ENCODE results near the gene NOC4L. TPM values are rescaled to one million over a fixed set of nuclear protein-coding genes. Genes with fewer than 3 reads are reported as not detected.

The NOC4L gene
- total RNA-seq, 2 donors from 2014 or later = 10.9 to 18.1 TPM

GRCh38 chr12:132155771-132156572, 11.7 kb downstream of the NOC4L start:
- H3K27ac ChIP-seq = no peak overlapping the region
- intact Hi-C loops (cut with DNase I) = loop anchor here (10.0 kb wide), 1 partner anchor 459 kb away; the partner anchor contains the start of genes LRCOL1 and P2RX2
- DNase-seq = no peak
- TF ChIP-seq CTCF (IDR thresholded peaks at IDR 0.05) (no peak), POLR2A (IDR thresholded peaks at IDR 0.05) (no peak)
- no peaks in the 10 kb centered on the region for H3K9me3 ChIP-seq
- no peak overlapping the region for H3K4me3 ChIP-seq
- H3K27me3 ChIP-seq = no peaks in the 10 kb centered on the region
- peaks cover 8% of the 10 kb centered on the region for H3K4me1 ChIP-seq
- 82 to 93% methylated on average over 10 of the region's 10 CpGs for WGBS, 2 donors
- ATAC-seq = no peak
- peaks cover 0 to 3% of the 10 kb centered on the region in 2 donors for H3K36me3 ChIP-seq (replicated peaks in 1 of 2; ENCODE audit: insufficient read depth in 1 of 2, low read depth in 2 of 2)

GRCh38 chr12:132156573-132157325, 12.5 kb downstream of the NOC4L start:
- WGBS, 2 donors = 70 to 78% methylated on average over 8 of the region's 8 CpGs
- H3K4me3 ChIP-seq = no peak overlapping the region
- H3K27me3 ChIP-seq = no peaks in the 10 kb centered on the region

GRCh38 chr12:132157733-132158409, 13.6 kb downstream of the NOC4L start:
- no peak overlapping the region for H3K4me3 ChIP-seq

More at GRCh38 chr12:132156573-132157325, 12.5 kb downstream of the NOC4L start:
- no peak overlapping the region for H3K27ac ChIP-seq
- H3K4me1 ChIP-seq = peaks cover 8% of the 10 kb centered on the region
- peaks cover 0 to 3% of the 10 kb centered on the region in 2 donors for H3K36me3 ChIP-seq (replicated peaks in 1 of 2; ENCODE audit: insufficient read depth in 1 of 2, low read depth in 2 of 2)
- intact Hi-C loops (cut with DNase I) = loop anchor here (10.0 kb wide), 1 partner anchor 458 kb away; the partner anchor contains the start of genes LRCOL1 and P2RX2
- H3K9me3 ChIP-seq = no peaks in the 10 kb centered on the region
- TF ChIP-seq POLR2A (IDR thresholded peaks at IDR 0.05) (no peak), CTCF (IDR thresholded peaks at IDR 0.05) (no peak)
- DNase-seq (no peak), ATAC-seq (no peak)

More at GRCh38 chr12:132157733-132158409, 13.6 kb downstream of the NOC4L start:
- H3K27me3 ChIP-seq = no peaks in the 10 kb centered on the region
- no peak overlapping the region for H3K27ac ChIP-seq
- WGBS, 2 donors = 89 to 91% methylated on average over 5 of the region's 5 CpGs
- TF ChIP-seq POLR2A (IDR thresholded peaks at IDR 0.05) = no peak
- no peak for TF ChIP-seq CTCF (IDR thresholded peaks at IDR 0.05)
- DNase-seq = no peak
- intact Hi-C loops (cut with DNase I) = loop anchor here (10.0 kb wide), 1 partner anchor 457 kb away; the partner anchor contains the start of genes LRCOL1 and P2RX2
- no peaks in the 10 kb centered on the region for H3K9me3 ChIP-seq
- ATAC-seq = no peak
- H3K4me1 ChIP-seq = peaks cover 8% of the 10 kb centered on the region
- peaks cover 0 to 3% of the 10 kb centered on the region in 2 donors for H3K36me3 ChIP-seq (replicated peaks in 1 of 2; ENCODE audit: insufficient read depth in 1 of 2, low read depth in 2 of 2)

Data from body of pancreas (tissue), 4 donors.